HL-60 (cell line): ENCODE data around the gene FRMPD2.

Experiments used
- CTCF ChIP-seq: IDR thresholded peaks from one replicate; pipeline ENCODE4 v1.5.1; 2011; ENCODE audit warnings: low read length, control low read depth, inconsistent platforms; ENCODE audit not compliant: insufficient read depth
- POLR2AphosphoS5 ChIP-seq: IDR thresholded peaks from 2 replicates; pipeline ENCODE4 v1.6.1; 2012; ENCODE audit warnings: low read depth
- REST ChIP-seq: IDR thresholded peaks from 2 replicates; pipeline ENCODE4 v1.6.1; 2012; ENCODE audit warnings: low read depth; ENCODE audit not compliant: insufficient replicate concordance

GRCh38 chr10:48300556-48300955 lies 26.1 kb upstream of the FRMPD2 start:
- TF ChIP-seq CTCF (no peak), REST (no peak), POLR2AphosphoS5 (no peak)
